ENCODE data around the gene KNCN. TPM values are rescaled to one million over a fixed set of nuclear protein-coding genes. Genes with fewer than 3 reads are reported as not detected.

KNCN gene
- total RNA-seq, 4 donors from 2014 or later, result not detected

DNA sequence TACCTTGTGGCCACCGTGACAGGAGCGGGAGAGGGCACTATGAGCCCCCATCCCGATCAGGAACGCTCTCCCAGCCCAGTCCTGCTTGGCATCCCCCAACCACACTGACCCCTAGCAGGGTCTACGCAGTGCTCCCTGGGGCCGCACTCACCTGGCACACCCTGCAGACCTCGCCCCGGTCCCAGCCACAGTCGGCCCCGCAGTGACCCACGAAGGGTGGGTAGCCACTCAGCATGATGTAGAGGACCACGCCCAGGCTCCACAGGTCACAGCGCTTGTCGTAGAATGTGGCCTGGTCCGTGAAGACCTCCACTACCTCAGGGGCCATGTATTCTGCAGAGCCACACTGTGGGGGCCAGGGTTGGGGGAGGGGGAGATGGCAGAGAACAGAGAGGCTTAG lies 11.1 kb upstream of the KNCN start:
- intact Hi-C loops (cut with DNase I; ENCODE audit: low total_unique reads), result no loop called here
- TF ChIP-seq POLR2A (IDR thresholded peaks at IDR 0.05), result no peak
- TF ChIP-seq, protein P1, sequence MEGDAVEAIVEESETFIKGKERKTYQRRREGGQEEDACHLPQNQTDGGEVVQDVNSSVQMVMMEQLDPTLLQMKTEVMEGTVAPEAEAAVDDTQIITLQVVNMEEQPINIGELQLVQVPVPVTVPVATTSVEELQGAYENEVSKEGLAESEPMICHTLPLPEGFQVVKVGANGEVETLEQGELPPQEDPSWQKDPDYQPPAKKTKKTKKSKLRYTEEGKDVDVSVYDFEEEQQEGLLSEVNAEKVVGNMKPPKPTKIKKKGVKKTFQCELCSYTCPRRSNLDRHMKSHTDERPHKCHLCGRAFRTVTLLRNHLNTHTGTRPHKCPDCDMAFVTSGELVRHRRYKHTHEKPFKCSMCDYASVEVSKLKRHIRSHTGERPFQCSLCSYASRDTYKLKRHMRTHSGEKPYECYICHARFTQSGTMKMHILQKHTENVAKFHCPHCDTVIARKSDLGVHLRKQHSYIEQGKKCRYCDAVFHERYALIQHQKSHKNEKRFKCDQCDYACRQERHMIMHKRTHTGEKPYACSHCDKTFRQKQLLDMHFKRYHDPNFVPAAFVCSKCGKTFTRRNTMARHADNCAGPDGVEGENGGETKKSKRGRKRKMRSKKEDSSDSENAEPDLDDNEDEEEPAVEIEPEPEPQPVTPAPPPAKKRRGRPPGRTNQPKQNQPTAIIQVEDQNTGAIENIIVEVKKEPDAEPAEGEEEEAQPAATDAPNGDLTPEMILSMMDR (IDR thresholded peaks at IDR 0.05 in 4 of 5, conservative IDR thresholded peaks at IDR 0.05 in 1 of 5), result no peak

DNA sequence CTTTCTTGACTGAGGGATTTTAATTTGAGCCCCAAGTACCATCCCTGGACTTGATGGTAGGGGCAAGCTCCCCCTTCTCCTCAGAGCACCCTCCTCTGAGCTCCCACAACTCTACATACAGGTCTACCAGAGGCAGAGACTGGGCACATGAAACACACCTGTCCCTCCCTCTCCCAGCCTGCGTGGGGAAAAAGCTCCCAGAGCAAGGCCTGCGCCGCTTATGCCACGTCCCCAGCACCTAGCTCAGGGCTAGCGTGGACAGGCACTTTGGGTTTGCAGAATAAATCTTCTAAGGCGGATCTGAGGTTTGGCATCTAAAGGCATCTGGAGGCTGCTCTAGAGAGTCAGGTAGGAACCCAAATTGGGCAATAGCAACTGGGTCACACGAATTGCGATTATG lies 7.5 kb upstream of the KNCN start:
- no peak for TF ChIP-seq POLR2A (IDR thresholded peaks at IDR 0.05)
- TF ChIP-seq, protein P1 (IDR thresholded peaks at IDR 0.05 in 4 of 5, conservative IDR thresholded peaks at IDR 0.05 in 1 of 5), result no peak
- in situ Hi-C loops (cut with MboI; ENCODE audit: low sequenced_read_pairs in 4 of 4), result no loop called here
- Histone ChIP-seq H3K9me3 (no peaks in the 10 kb centered on the region), H3K27me3 (no peaks in the 10 kb centered on the region), H3K4me3 (no peak overlapping the region), H3K36me3 (peaks cover 0 to 48% of the 10 kb centered on the region in 2 donors), H3K4me1 (no peaks in the 10 kb centered on the region), H3K27ac (no peak overlapping the region)
- ATAC-seq (no peak), DNase-seq (no peak)
- intact Hi-C loops (cut with DNase I; ENCODE audit: low total_unique reads), result no loop called here

More for the DNA sequence above, 11.1 kb upstream of the KNCN start:
- Histone ChIP-seq H3K36me3 (peaks cover 0 to 77% of the 10 kb centered on the region in 2 donors), H3K4me1 (no peaks in the 10 kb centered on the region), H3K4me3 (no peak overlapping the region), H3K27me3 (no peaks in the 10 kb centered on the region), H3K27ac (no peak overlapping the region), H3K9me3 (no peaks in the 10 kb centered on the region)
- DNase-seq, result no peak
- in situ Hi-C loops (cut with MboI; ENCODE audit: low sequenced_read_pairs in 4 of 4), result no loop called here
- ATAC-seq, result no peak

DNA sequence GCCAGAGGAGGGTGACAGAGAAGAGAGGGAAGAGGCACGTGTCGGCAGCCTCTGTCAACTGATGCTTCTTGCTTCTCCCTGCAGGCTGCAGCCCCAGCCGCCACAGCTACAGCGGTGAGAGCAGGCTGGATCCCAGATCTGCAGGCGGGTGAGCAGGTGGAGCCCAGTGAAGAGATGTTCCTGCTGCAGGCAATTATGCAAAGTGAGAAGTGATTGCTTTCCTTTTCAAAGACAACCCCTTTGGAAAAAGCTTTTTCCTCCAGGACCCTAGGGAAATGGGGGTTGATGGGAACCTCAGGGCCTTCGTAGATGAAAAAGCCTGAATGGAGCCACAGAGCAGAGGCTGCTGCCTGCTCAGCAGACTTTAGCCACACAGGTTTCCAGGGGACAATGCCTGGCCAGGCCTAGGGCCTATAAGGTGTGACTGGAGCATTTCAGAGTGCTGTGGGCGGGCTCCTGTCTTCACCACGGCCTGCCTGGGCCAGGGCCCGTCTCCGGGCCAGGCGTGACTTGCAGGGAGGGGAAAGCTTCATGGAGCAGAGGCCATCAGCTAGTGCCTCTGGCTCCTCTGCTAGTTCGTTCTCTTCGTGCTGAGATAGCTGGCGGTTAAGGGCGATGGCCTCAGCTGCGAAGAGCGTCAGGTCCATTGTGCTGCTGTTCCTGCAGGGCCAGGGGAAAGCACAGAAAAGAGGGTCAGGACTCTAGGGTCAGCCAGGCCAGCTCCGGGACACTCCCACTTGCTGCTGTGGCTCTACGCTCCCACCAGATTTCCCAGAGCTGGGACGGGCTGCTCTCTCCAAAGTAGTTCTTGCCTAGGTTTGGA lies 6.9 kb upstream of the KNCN start:
- no peak for ATAC-seq

DNA sequence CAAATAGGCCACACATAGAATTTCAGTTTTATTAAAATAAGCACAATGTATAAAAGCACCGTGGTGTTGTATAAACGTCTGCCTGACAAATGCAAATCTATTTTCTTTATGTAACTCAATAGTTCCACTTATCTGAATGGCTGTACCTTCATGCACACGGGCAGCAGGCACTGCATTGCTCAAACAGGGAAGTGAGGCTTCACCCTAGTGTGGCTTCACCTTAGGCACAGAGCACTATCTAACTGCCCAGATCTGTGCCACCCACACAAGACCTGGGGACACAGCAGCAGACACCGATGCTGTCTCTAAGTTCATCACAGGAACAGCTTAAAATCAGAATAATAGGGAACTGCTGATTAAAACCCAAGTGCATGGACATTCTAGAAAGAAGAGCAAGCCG lies 6.0 kb upstream of the KNCN start:
- no peak overlapping the region for H3K27ac ChIP-seq
- no peaks in the 10 kb centered on the region for H3K4me1 ChIP-seq
- in situ Hi-C loops (cut with MboI; ENCODE audit: low sequenced_read_pairs in 4 of 4) (no loop called here), intact Hi-C loops (cut with DNase I; ENCODE audit: low total_unique reads) (no loop called here)
- TF ChIP-seq, protein P1 (IDR thresholded peaks at IDR 0.05 in 4 of 5, conservative IDR thresholded peaks at IDR 0.05 in 1 of 5), result no peak
- no peak for TF ChIP-seq POLR2A (IDR thresholded peaks at IDR 0.05)
- H3K36me3 ChIP-seq, result peaks cover 0 to 34% of the 10 kb centered on the region in 2 donors
- ATAC-seq (no peak), DNase-seq (no peak)
- H3K4me3 ChIP-seq, result no peak overlapping the region
- H3K9me3 ChIP-seq, result no peaks in the 10 kb centered on the region
- H3K27me3 ChIP-seq, result no peaks in the 10 kb centered on the region

More for the DNA sequence above, 6.9 kb upstream of the KNCN start:
- no peak for DNase-seq
- H3K27ac ChIP-seq, result no peak overlapping the region
- TF ChIP-seq, protein P1 (IDR thresholded peaks at IDR 0.05 in 4 of 5, conservative IDR thresholded peaks at IDR 0.05 in 1 of 5), result no peak
- no peak for TF ChIP-seq POLR2A (IDR thresholded peaks at IDR 0.05)
- H3K4me3 ChIP-seq, result no peak overlapping the region
- in situ Hi-C loops (cut with MboI; ENCODE audit: low sequenced_read_pairs in 4 of 4) (no loop called here), intact Hi-C loops (cut with DNase I; ENCODE audit: low total_unique reads) (no loop called here)
- no peaks in the 10 kb centered on the region for H3K9me3 ChIP-seq
- no peaks in the 10 kb centered on the region for H3K4me1 ChIP-seq
- no peaks in the 10 kb centered on the region for H3K27me3 ChIP-seq
- H3K36me3 ChIP-seq, result peaks cover 0 to 44% of the 10 kb centered on the region in 2 donors

All from gastrocnemius medialis (tissue), 4 donors.